Astrocyte of the hippocampus (primary cell): Measurements from ENCODE around the gene GPER1.

Source experiments
- DNase-seq: peaks from one replicate; pipeline ENCODE4 v3.0.0; 2011; ENCODE audit warnings: low read depth, low spot score

The GPER1 gene

DNA sequence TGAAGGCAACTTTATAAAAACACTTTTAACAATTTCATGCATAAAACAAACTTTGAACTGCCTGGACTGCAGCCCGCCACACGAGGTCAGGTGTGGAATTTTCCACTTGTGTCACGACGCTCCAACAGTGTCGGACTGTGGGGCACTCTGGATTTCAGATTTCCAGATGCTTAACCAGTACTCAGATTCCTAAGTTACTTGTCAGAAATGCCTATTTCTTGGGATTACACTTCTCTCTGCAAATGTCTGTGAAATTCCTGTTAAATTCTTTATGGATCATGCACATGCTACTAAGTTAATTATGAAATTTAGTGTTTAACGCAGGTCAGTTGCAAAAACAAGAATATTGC is 473 bp upstream of the GPER1 start:
- peak; percentile 31 for DNase-seq

DNA sequence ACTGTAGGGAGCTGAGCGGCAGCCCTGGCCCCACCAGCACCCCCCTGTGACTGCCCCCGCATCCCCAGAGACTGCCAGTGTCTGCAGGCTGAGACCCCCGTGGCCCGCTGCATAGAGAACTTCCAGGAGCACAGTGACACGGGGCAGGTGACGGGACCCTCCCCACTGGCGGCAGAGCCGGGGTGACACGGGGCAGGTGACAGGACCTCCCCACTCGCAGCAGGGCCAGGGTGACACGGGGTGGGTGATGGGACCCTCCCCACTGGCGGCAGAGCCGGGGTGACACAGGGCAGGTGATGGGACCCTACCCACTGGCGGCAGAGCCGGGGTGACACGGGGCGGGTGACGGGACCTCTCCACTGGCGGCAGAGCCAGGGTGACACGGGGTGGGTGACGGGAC is 2.3 kb downstream of the GPER1 start:
- no peak for DNase-seq

DNA sequence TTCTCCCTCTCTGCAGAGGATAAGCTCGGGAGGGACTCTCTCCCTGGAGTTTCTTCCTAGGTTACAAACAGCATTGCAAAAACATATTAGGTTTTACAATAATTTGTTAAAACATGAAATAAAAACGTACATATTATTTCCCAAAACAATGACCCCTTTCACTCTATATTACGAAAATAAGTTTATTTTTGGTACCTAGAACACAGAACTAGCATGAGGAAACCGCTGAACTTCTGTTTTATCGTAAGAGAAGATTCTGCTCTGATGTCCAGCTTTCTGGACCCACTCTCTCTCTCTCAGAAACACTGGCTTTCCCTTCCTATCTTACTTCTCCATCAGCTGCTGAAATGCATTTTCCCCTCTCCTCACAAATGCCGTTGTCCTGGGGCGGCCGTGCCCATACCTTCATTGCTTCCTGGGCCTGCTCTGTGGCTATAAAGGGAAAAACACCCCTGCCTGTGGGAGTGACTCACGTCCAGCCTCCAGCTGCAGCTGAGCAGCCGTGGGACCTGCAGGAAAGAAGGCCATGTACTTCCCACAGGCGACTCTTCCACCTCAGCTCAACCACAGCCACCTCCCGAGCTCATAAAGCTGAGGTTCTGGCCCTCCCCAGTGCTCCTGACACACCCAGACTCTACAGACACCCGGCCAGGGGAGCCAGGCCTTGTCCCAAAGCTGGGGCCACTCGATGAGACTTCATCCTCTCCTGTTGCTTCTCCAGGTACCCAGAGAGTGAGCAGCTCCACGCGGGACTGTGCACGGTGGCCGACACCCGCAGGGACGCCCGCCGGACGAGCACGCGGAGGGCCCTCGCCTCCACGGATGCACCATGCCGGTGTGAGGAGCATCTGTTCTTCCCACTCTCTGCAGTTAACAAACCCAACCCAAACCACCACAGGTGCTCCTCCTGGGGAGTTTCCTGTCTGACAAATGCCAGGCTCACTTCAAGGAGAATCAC is 3.1 kb downstream of the GPER1 start:
- no peak for DNase-seq

DNA sequence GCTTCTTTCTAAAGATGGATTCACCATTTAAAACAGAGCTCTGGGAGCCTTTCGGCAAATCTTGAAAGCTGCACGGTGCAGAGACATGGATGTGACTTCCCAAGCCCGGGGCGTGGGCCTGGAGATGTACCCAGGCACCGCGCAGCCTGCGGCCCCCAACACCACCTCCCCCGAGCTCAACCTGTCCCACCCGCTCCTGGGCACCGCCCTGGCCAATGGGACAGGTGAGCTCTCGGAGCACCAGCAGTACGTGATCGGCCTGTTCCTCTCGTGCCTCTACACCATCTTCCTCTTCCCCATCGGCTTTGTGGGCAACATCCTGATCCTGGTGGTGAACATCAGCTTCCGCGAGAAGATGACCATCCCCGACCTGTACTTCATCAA is 3.7 kb downstream of the GPER1 start:
- DNase-seq, result no peak

DNA sequence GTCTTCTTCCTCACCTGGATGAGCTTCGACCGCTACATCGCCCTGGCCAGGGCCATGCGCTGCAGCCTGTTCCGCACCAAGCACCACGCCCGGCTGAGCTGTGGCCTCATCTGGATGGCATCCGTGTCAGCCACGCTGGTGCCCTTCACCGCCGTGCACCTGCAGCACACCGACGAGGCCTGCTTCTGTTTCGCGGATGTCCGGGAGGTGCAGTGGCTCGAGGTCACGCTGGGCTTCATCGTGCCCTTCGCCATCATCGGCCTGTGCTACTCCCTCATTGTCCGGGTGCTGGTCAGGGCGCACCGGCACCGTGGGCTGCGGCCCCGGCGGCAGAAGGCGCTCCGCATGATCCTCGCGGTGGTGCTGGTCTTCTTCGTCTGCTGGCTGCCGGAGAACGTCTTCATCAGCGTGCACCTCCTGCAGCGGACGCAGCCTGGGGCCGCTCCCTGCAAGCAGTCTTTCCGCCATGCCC is 4.3 kb downstream of the GPER1 start:
- no peak for DNase-seq

DNA sequence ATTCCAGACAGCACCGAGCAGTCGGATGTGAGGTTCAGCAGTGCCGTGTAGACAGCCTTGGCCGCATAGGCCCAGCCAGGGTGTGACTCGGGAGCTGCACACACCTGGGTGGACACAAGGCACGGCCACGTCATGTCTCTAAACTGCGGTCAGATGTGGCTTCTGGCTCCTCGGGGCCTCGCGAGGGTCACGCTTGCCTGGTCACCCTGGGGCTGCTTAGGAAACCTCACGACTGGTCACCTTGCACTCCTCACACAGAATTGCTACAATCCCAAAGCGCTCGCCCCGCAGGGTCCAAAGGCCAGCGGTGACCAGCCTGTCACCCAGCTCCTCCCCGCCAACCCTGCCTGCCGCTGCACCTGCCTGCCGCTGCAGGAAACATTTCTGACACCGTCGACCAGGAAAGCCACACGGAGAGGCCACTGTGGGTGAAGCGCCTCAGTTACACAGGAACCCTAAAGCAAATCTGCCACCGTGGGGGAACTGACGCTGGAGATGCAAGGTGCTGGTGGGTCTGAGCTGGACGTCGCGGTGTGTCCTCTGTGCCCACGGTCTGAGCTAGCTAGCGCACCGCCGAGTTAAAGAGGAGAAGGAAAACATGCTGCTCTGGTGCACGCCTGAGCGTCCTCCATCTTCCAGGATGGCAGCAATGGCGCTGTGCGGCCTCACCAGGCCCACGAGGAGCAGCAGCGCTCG is 5.0 kb downstream of the GPER1 start:
- no peak for DNase-seq

DNA sequence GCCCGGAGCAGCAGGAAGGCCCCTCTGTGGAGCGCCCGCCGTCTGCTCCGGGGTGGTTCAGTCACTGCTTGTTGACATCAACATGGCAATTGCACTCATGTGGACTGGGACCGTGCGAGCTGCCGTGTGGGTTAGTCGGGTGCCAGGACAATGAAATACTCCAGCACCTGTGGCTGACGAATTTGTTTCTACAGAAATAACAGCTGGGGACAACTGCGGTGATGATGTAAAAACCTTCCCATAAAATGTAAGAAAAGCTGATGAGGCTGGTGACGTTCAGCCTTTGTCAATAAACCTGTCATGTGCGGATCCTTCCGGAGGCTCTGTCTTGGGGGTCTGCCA is 5.6 kb downstream of the GPER1 start:
- DNase-seq, result no peak

DNA sequence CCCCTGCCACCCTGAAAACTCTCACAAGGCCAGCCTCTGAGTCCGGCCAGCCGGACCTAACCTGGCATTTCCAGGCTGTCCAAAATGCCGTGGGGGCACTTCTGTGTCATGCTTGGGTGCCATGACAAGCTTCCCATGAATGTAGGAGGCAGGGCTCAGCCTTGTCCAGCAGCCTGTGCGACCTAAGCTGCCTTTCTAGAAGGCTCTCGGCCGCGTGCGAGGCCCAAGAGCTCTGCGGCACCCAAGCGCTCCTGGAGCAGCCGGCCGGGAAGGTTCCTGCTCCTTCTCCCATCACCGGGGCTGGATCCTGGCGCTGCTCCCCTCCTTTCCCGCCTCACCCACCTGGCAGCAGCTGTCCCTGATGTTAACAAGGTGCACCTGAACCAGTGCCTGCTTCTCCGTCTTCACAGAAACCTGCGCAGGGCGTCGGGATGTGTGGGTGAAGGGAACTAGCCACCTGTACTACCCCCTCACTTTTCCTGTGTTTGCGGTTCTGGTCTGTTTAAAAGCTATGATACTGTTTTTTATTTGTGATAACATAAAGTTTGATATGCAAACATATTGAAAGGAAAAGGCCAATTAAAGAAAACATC is 6.1 kb downstream of the GPER1 start:
- no peak for DNase-seq

DNA sequence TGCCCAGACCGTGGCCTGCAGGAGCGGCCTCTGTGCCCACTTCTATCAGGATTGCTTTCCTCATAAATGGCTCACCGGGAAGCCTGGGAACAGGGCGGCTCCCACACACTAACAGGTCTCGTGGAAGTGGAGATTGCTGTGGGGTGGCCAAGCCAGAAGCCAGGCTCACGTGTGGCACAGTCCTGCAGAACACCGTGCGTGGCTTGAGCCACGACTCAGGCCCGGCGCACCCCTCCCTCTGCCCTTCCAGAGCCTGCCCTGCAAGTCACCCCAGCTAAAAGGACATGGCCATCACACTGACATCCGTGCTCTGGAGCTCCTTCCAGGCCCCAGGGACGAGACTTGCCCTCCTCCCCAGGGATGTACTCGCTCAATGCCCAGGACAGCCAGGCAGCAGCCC is 7.0 kb downstream of the GPER1 start:
- no peak for DNase-seq

DNA sequence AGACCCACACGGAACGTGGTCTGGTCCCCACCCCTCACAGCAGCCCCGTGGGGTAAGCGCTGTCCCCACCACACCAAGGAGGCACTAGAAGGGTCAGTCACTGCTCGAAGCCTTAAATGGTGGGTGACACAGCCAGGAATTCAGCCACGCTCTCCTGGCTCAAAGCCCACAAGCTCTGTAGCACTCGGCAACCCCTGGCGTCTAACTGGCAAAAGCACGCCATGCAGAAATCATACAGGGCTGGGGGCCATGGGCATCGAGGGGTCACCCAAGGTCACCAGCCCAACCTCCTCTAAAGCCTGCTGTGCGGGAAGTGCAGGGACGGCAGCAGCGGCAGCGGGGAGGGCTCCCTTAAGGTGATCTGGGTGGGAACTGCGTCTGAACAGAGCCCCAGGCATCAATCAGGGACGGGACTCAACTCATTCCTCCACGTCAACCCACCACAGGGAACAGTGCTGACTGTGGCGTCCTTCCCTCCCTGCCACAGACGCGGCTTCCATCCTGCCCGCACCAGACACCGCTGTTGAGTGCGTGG is 7.8 kb downstream of the GPER1 start:
- peak; percentile 77 for DNase-seq

DNA sequence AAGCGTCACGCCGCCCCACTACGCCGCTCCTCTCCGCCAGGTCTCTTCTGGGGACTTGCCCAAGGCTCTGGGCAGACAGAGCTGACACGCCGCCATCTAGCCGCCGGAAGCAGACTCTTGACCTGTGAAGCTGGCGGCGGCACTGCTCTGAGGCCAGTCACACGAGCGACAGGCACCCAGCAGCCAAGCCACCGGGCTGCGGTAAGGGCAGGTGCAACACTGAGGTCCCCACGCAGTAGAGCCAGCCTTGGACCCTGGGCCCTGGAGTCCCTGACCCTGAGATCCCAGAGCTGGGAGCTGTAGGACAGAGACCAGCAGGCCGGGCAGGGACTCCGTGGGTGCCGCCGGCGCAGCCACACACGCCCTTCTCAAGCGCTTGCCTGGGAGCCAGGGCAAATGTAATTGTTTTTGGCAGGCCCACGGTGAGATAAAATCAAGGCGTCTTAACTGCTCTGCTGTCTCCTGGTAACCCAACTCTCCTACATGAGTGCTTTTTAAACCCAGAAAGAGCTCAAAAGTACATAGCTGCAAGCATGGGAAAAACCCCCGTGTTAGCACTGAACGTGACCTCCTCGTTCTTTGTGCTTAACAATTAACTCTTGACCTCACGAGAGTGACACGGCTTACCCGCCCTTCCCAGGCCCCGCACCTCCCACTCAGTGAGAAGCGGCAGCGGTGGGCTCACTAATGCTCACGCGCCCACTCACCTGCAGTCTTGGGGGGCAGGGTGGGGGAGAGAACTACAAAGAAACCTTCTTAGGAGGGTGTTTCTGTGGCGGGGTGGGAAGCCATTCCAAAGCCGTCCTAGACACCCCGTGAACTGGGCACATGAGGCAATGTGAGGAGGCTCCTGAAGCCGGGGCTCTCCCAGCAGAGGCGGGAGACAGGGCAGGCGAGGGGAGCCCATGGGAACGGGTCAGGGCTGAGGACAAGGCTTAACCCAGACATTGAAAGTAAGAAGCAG is 8.5 kb downstream of the GPER1 start:
- DNase-seq, result no peak

DNA sequence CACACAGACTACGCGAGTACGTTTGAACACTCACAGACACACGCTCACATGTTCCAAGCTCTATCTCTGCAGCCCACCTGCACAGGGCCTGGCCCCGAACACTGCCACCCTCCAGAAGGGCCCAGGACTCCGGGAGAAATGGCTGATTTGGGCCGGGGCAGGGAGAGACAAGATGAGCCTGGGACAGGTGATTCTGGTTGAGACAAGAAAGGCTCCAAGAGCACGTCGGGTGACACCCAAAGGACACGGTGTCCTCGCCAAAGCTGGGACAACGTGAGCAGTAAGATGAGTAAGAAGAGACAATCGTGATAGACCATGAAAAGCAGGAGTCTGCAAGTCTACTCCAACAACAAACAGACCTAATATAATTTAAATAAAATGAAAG is 9.2 kb downstream of the GPER1 start:
- no peak for DNase-seq

DNA sequence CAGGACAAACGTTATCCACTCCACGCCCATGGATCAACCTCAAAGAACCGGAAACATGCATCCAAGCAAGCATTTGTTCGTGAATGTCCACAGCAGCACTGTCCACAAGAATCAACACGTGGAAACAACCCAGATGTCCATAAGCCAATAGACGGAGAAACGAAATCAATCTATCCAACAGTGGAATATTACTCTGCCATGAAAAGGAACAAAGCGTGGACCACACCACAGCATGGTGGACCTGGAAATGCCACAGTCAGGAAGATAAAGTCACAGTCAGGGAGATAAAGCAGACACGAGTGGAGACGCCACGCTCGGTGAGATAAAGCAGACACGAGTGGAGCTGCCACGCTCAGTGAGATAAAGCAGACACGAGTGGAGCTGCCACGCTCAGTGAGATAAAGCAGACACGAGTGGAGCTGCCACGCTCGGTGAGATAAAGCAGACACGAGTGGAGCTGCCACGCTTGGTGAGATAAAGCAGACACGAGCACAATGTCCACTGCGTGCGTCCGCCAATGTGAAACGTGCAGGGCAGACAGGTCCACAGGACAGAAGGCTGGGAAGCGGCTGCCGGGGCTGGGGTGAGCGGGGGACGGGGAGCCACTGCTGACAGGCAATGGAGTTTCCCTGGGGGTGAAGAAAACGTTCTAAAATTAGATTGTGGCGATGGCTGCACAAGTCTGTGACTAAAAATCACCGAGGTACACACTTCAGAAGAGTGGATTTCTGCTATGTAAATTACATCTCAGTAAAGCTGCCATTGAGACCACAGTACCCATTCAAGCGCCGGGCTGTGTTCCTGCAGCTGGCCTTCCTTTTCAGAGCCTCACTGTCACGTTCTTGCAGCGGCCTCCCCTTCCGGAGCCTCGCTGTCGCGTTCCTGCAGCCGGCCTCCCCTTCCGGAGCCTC is 10.6 kb downstream of the GPER1 start:
- DNase-seq, result no peak

DNA sequence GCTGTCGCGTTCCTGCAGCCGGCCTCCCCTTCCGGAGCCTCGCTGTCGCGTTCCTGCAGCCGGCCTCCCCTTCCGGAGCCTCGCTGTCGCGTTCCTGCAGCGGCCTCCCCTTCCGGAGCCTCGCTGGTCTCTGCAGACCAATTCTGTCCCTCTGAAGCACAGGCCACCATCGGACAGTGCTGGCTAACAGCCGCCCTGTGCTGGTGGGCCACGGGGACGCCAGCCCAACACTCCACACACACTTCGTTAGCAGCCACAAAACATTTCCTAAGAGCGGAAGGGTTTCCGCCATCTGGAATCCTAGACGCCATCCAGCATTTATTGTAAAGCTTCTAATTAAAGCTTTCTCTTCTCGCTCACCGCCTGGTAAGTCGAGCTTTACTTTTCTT is 11.2 kb downstream of the GPER1 start:
- DNase-seq, result no peak

DNA sequence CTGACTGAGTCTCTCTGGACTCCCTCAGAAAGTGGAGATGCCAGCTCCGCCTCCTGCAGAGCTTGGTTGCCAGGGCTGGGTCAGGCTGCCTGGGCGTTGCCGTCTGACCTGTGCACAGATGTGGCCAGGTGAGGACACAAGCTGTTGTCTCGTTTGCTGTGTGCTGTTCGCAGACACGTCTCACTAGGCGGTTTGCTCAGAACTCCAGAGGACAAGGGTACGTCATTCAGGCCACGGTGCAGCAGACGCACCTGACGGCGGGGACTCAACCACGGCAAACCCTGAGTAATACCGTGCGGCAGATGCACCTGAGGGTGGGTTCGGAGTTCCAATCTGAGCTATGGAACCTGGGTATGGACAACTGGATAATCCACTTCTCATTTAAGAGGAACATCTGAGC is 11.7 kb downstream of the GPER1 start:
- no peak for DNase-seq

DNA sequence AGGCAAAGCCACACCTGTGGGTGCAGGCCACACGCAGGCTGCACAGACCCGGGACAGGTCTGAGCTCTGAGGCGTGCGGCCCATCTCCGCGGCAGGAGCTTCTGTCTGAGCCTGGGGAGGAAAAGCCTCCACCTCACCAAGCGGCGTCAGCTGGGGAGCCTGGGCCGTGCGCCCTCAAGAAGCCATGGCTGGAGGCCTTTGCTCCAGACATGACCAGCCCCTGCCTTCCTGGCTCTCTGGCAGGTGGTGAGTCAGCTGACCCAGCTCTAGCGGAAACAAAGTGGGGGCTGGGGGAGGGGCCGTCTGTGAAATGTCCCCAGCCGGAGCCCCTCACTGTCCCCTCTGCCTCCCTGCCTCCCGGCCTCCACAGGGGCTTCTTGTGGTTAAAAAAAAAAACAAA is 12.5 kb downstream of the GPER1 start:
- no peak for DNase-seq

DNA sequence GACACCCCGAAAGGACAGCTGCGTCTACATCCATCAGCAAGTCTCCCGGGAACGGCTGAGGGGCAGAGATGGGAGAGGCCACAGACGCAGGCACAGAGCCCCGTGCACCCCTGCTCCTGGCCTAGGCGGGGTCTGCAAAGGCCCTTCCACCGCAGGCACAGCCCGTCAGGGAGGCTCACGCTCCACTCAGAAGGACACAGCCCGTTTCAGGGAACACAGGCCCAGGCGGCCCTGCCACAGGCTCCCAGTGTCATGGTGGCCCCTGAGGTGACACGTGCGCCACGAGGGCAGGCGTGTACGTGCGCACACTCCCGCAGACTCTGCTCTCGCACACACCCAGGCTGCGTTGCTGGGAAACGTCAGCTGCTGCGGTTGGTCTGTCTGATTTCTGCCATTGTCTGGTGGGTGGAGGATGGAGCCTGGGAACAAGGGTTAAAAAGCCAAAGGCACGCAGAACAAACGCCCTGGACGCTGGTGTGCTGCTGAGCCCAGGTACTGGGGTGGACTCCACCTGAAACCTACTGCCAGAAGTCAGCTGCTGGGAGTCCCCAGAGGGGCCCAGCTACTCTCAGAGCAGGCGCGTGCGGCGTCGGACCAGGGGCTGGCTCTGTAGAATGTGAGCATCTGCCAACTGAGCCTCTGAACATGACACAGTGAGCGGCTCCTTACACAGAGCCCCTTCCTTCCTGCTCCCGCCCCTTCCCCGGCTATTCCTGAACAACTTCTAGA is 13.1 kb downstream of the GPER1 start:
- no peak for DNase-seq

DNA sequence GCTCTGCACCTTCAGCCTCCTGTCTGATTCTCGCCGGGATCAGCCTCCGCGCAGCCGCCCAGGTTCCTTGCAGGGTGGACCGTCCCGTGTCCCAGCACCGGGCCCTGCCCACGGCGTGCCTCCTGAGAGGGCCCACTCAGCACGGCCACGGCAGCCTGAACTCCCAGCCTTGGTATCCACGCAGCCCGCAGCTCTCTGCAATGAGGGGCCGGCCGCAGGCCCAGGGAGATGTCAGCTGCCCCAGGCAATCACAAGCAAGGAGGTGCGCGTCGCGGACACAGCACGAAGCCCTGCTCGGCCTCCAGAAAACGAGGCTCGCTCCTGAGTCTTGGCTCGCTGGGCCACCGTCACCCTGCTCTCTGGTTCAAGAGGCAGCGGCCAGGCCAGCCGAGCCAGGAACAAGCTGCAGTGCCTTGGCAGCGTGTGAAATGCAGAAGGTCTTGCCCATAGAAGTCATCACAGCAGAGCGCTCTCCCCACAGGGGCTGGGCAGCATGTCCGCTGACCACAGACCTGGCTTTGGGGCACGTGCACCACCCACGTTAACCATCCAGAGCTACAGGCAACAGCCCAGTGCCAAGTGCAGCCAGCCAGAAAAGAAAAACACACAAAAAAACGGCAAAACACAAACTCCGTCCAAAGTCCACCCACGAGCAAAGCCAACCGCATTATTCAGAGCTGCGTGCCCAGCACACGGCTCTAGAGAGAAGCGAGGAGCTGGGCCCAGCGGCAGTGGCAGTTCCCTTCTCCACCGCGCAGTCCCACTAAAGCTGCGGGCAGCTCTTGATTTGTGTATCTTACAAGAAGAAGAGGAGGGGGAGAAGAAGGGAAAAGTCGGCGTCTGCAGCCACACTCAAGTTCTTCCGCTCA is 13.9 kb downstream of the GPER1 start:
- DNase-seq, result peak; percentile 82
